Activated T-helper 1 cell treated with Interleukin-2 at 50 U/mL for 16 hours (primary cell): ENCODE results near the gene CDA.
"Not testable (repeated sequence)": the region's sequence is repeated elsewhere in the genome, so short reads cannot be mapped to it uniquely, and the experiment has no call there.

ENCODE experiments used
- DNase-seq: peaks from one replicate; pipeline ENCODE4 v3.0.0-alpha.2; 2020; ENCODE audit warnings: low read depth

The CDA gene

DNA sequence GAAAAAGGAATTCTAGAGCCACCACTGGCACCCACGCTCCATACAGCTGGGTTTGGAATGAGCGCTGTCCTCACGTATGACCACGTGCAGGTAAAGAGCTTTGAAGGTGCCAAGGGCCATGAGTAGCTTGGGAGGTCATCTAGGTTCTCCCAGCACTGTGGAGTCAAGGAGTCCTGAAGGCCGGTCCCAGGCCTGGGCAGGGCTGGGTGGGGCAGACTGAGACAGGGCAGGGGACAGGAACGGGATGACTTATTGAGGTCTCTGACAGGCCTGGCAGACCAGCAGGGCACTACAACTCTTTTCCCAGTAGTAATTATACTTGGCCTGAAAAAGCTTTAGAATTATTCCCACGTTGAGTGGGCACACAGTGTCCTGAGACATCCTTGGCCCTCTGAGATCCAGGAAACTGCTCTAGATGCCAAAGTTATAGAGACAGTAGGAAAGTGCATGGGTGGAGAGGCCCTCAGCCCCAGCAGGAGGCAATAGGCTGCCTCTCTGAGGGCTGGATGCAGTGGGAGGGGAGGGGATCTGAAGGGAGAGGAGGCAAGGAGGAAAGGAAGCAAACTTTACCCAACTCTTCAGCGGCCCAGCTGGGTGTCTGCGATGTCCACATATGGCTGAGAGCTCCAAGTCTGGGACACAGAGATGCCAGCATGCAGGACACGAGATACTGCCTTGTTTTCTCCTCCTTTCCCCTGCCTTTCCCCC, 1.8 kb upstream of the CDA start:
- DNase-seq: no peak

DNA sequence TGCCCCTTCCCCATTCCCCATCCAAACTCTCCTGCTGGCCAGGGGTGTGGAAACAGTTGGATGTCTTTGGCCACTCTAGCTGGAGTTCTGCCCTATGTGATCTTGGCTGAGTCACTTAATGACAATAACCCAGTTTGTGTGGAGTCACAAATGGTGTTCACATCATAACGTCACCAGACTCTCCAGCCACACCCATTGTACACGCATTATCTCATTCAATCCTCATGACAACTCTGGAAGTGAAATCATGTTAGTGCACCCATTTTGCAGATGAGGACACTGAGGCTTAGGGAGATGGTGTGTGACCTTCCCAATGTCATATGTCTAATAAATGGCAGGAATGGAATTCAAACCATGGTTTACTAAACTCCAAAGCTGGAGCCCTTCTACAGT, 1.2 kb upstream of the CDA start:
- no peak for DNase-seq

DNA sequence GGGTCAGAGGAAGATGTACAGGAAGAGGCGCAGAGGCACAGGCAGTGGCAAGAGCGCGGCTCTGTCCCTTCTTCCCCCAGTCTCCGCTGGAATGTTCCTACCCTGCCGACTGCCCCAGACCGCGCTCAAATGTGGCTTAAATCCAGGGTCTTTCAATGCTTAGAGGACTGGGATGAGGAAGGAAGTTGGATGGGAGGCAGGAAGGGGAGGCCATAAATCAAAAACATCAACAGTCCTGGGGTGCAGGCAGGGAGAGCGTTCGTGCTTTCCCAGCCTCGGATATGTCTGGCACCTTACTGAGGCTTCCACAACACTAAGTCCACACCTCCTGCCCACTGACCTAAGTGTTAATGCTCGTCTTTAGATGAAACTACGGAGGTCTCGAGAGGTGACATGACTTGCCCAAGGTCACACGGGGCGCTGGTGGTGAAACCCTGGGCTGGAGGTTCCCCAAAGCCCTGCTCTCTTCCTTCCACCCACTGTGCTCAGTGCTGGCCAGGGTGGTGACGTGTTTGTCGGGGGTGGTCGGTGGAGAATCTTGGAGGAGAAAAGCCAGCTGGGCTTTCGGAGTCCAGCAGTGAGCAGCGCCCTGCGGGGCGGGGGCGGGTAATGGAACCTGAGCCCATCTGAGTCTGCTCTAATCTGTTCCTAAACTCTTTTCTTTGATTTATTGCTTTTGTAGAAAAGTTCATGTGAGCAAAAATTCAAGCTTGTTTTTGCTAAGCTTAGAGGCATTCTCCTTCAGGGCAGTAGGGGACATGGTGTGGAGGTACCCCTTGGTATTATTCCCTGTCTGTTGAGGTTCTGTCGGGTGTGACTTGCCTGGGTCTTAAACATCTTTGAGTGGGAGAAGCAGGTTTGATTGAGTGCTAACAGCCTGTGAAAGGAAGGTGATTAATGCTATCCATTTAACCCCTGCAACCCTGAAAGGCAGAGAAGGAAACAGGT, 708 bp downstream of the CDA start:
- no peak for DNase-seq

GRCh38 chr1:20590306-20590777, 1.4 kb downstream of the CDA start:
- no peak for DNase-seq

GRCh38 chr1:20593756-20594155, 4.9 kb downstream of the CDA start:
- no peak for DNase-seq

DNA sequence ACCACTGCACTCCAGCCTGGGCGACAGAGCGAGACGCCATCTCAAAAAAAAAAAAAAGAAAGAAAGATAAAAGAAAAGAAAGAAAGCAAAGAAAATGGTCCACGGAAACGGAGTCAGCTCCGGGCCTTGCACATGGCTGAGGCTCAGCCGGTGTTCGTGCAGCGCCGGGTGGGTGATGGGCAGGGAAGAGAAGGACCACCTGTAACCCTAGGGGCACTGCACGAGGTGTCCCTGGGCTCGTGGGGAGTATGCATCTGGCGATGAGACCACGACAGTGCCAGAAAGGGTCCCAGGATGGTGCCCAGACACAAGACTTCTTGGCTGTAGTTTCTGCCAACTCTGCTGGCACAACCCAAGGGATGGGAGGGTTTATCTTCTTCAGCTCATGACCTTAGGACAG, 5.8 kb downstream of the CDA start:
- DNase-seq: no peak

DNA sequence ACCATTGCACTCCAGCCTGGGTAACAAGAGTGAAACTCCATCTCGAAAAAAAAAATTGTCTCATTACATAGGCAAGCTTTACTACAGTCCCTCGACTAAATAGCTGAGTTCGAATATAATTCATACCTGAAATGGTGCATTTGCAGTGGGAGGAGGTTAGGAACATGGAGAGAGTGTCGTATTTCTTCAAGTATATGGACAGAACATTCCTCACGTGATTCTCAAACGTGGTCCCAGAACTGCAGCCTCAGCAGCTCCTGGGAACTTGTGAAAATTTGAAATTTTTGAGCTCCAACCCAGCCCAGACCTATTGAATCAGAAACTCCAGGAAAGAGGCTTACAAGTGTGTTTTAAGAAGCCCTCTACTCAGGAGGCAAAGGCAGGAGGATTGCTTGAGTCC, 7.2 kb downstream of the CDA start:
- no peak for DNase-seq

GRCh38 chr1:20597650-20598049, 8.8 kb downstream of the CDA start:
- DNase-seq: no peak

- DNase-seq: no peak
Observed at GRCh38 chr1:20600156-20600555, 11.3 kb downstream of the CDA start.

- no peak for DNase-seq
Observed at GRCh38 chr1:20601129-20601825, 12.4 kb downstream of the CDA start.

GRCh38 chr1:20602851-20603450, 14.1 kb downstream of the CDA start:
- no peak for DNase-seq

DNA sequence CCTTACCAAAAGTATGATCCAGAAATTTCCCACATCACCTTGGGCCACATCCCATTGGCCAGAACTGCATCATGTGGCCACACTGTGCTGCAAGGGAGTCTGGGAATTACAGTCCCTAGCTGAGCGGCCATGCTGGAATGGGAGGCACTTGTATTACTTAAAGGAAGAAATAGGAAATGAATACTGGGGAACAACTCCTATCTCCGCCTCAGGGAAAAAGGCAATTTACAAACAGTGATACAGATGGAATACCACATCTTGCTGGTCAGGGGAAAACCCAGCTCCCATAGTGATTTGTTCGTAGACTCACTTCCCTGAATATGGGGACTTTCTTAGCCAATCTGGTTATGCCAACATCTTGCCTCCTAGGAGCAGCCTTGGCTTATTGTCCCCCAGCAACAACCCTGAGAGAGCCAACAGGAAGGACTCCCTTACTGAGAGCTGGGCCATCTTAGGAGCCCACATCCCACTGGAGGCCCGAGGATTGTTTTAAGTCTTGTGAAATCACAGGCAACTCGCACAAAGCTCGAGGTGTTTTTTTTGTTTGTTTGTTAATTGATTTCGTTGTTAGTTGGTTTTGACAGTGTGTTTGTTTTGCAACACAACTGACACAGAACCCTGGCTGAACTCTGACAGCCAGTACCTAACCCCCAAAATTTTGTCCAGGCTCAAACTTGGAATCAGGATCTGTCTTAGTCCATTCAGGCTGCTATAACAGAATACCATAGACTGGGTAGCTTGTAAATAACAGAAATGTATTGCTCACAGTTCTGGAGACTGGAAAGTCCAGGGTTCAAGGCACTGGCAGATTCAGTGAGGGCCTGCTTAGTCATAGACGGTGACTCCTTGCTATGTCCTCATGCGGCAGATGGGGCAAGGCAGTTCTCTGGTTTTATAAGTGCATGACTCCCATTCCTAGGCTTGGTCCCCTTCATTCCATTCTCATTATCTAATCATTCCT, 14.9 kb downstream of the CDA start:
- DNase-seq: no peak

DNA sequence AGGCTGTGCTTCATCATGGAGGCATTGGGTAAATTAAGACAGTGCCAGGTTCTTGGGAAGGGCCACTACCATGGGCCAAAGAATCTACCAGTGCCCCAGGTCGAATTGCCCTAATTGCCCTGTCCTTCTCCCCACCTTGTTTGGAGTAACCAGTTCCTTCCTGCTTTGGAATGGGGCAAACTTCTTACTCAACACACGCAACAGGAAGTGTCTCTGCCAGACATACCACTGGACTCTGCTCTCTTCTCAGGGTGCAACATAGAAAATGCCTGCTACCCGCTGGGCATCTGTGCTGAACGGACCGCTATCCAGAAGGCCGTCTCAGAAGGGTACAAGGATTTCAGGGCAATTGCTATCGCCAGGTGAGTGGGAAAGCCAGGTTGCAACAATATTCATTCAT, 15.8 kb downstream of the CDA start:
- DNase-seq: no peak

- not testable (repeated sequence) for DNase-seq
Observed at GRCh38 chr1:20606801-20607570, 18.1 kb downstream of the CDA start.

DNA sequence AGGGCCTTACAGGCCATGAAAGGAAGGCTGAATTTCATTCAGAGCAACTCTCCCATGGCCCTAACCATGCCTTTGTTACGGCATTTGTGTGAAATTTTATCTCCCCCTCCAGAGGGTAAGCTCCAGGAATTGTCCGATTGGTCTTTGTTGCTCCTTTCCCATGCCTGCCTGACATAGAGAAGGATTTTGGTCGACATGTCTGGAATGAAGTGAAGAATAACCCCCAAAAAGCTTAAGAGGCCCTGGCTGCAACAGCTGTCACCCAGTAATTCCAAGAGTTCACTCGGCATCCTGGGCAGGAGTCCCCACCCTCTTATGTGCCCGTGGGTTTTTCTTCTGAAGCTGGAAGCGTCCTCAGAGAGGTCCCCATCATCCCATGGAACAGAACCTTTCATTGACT, 20.6 kb downstream of the CDA start:
- DNase-seq: no peak

DNA sequence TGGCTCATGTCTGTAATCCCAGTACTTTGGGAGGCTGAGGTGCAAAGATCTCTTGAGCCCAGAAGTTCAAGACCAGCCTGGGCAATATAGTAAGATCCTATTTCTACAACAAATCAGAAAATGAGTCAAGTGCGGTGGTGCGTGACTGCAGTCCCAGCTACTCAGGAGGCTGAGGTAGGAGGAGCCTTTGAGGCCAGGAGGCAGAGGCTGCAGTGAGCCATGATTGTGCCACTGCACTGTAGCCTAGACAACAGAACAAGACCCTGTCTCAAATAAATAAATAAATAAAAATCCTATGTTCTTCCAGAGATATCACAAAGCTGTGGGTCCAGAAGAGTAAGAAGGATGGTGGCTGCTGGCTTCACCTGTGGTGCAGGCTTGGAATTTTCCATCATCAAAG, 22.1 kb downstream of the CDA start:
- no peak for DNase-seq

DNA sequence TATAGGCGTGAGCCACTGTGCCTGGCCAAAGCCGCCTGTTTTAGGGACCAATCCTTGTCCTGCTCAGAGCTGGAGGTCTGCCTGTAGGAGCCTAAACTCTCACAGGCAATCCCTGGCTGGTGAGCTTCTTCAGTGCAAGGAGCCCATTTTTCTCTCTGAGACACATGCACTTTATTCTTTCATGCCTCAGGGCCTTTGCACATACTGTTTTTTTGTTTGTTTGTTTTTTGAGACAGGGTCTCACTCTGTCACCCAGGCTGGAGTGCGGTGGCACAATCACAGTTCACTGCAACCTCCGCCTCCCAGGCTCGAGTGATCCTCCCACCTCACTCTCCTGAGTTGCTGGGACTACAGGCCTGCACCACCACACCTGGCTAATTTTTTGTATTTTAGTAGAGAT, 22.8 kb downstream of the CDA start:
- no peak for DNase-seq

DNA sequence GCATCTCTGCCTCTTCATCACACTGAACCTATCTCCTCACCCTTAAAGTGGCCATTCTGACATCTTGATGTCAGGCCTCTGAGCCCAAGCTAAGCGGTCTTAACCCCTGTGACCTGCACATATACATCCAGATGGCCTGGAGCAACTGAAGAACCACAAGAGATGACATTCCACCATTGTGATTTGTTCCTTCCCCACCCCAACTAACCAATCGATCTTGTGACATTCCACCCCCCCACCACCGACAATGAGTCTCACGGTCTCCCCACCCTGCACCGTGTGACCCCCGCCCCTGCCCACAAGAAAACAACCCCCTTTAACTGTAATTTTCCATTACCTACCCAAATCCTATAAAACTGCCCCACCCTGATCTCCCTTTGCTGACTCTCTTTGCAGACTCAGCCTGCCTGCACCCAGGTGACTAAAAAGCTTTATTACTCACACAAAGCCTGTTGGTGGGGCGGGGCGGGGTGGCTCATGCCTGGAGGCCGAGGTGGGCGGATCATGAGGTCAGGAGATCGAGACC, 23.4 kb downstream of the CDA start:
- DNase-seq: no peak

- no peak for DNase-seq
Observed at GRCh38 chr1:20614131-20614579, 25.3 kb downstream of the CDA start.
